Testis (tissue), 2 donors: ENCODE measurements around the gene NCK2.

Experiments used
- POLR2A ChIP-seq: fragments of 450-650 bp; IDR thresholded peaks from one replicate; pipeline ENCODE4 v1.6.1; 2017; ENCODE audit warnings: antibody characterized with exemption, mild to moderate bottlenecking, moderate library complexity
- TF ChIP-seq, protein P1 (sequence below), 3 experiments: fragments of 450-650 bp in 2 of 3; fragments of 200-600 bp in 1 of 3; sonication (generic) in 1 of 3; IDR thresholded peaks; one replicate each; pipeline ENCODE4 v1.5.1; 2016 to 2019; ENCODE audit warnings: antibody characterized with exemption in 3 of 3, mild to moderate bottlenecking in 2 of 3, moderate library complexity in 1 of 3

DNA sequence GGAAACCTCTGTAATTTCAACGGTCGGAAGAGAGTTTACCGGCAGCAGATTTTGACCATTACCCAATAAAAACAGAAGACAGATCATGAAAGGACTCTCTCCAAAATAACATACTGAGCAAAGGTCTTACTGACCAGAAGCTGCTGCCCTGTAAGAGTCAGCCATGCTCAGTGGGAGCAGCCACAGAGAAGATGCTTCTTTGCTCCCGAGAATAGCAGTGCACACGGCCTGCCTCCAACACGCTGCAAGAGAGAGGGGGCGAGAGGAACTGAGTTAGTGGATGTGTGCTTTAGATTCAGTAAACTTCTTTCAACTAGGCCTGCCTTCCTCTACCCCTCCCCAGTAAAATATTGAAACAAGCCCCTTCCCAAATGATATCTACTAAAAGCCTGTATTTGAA lies 103.7 kb downstream of the NCK2 start:
- TF ChIP-seq, protein P1, sequence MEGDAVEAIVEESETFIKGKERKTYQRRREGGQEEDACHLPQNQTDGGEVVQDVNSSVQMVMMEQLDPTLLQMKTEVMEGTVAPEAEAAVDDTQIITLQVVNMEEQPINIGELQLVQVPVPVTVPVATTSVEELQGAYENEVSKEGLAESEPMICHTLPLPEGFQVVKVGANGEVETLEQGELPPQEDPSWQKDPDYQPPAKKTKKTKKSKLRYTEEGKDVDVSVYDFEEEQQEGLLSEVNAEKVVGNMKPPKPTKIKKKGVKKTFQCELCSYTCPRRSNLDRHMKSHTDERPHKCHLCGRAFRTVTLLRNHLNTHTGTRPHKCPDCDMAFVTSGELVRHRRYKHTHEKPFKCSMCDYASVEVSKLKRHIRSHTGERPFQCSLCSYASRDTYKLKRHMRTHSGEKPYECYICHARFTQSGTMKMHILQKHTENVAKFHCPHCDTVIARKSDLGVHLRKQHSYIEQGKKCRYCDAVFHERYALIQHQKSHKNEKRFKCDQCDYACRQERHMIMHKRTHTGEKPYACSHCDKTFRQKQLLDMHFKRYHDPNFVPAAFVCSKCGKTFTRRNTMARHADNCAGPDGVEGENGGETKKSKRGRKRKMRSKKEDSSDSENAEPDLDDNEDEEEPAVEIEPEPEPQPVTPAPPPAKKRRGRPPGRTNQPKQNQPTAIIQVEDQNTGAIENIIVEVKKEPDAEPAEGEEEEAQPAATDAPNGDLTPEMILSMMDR (IDR thresholded peaks at IDR 0.05): no peak
- TF ChIP-seq POLR2A: no peak
